NB4 (cell line): ENCODE results near the gene PIGT.
A peak's percentile ranks its signal among the peaks of the same experiment; 100 is the strongest.

Experiments used
- DNase-seq: peaks from one replicate; pipeline ENCODE4 v3.0.0; 2010; ENCODE audit warnings: low read depth
- H3K4me3 ChIP-seq: one replicate; pipeline ENCODE4 v1.5.1; 2011; ENCODE audit warnings: mild to moderate bottlenecking, low read depth, low read length, moderate library complexity
- CTCF ChIP-seq: IDR thresholded peaks from one replicate; pipeline ENCODE4 v1.5.1; 2012; ENCODE audit warnings: low read depth, low read length
- MAX ChIP-seq: IDR thresholded peaks from 2 replicates; pipeline ENCODE4 v1.6.1; 2011; ENCODE audit warnings: low read depth, low read length
- MYC ChIP-seq: IDR thresholded peaks from 2 replicates; pipeline ENCODE4 v1.6.1; 2011; ENCODE audit warnings: low read depth, low read length
- POLR2A ChIP-seq: IDR thresholded peaks from 2 replicates; pipeline ENCODE4 v1.6.1; 2011; ENCODE audit warnings: mild to moderate bottlenecking; ENCODE audit not compliant: insufficient read length; ENCODE audit errors: extremely low read depth

The PIGT gene

GRCh38 chr20:45452772-45453691 is 37.1 kb downstream of the PIGT start:
- no peak overlapping the region for H3K4me3 ChIP-seq
- TF ChIP-seq CTCF = no peak
- no peak for TF ChIP-seq MAX
- no peak for TF ChIP-seq MYC
- no peak for TF ChIP-seq POLR2A
- peak; percentile 55 for DNase-seq

- DNase-seq = peak; percentile 56
- TF ChIP-seq POLR2A = no peak
- TF ChIP-seq CTCF = peak; percentile 40
- no peak for TF ChIP-seq MYC
- peak; percentile 71 for TF ChIP-seq MAX
- no peak overlapping the region for H3K4me3 ChIP-seq
These were observed 40.7 kb downstream of the PIGT start for GRCh38 chr20:45456632-45457031.

- TF ChIP-seq POLR2A (no peak), MYC (no peak), CTCF (peak; percentile 5), MAX (no peak)
- no peak overlapping the region for H3K4me3 ChIP-seq
- DNase-seq = no peak
These were observed 43.7 kb downstream of the PIGT start for GRCh38 chr20:45459606-45460005.

GRCh38 chr20:45461225-45461624 is 45.3 kb downstream of the PIGT start:
- TF ChIP-seq MAX (no peak), POLR2A (no peak), CTCF (no peak), MYC (no peak)
- no peak overlapping the region for H3K4me3 ChIP-seq
- DNase-seq = no peak

GRCh38 chr20:45462711-45463509 is 47.0 kb downstream of the PIGT start:
- no peak for DNase-seq
- H3K4me3 ChIP-seq = no peak overlapping the region
- TF ChIP-seq MYC = no peak

GRCh38 chr20:45463709-45464108 is 47.8 kb downstream of the PIGT start:
- no peak for DNase-seq
- TF ChIP-seq MYC (no peak), MAX (no peak), POLR2A (no peak)
- H3K4me3 ChIP-seq = no peak overlapping the region
